Measurements from ENCODE around the gene TCEAL9.

The TCEAL9 gene

DNA sequence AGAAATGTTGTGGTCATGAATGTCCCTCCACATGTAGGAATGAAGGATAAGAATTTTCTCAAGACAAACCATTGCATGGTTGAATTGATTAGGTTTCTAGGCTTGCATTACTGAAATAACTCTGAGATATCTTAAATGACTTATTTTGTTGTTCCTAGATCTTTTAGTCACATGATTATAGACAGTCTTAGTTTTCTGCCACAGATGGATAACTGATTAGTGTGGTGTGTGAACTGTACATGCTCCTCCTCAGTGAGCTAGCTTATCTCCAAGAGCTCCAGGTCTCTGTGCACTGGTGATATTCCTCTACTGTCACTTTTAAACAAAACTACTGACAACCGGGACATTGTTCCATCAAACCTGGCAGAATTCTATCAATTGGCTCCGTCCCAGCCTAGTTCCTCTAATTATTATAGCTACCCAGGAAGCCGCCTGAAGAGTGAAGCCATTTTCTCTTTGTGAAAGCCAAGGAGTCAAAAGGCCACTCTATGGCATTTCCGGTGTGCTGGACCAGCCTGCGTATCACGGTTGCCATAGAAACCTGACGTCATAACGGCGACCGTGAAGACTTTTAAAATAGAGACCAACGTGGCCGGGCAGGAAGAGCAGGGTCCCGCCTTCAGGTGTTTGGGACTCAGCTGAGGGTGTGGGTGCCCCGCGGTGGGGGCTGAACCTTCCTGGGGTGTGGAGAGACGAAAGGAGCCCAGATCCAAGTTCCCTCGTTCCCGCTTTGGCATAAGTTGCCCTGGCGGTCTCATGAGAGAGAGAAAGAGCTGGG lies 48.1 kb downstream of the TCEAL9 start:
- peak overlapping the region; percentile 61 for H3K18ac ChIP-seq (ENCODE audit: low read length)
- H4K91ac ChIP-seq (ENCODE audit: low read depth, low read length), result peak overlapping the region; percentile 33
- H2BK120ac ChIP-seq (ENCODE audit: insufficient read depth, low read length, poor library complexity), result peak overlapping the region; percentile 7
- H3K4me1 ChIP-seq (ENCODE audit: control insufficient read depth in 1 of 2, insufficient read depth in 2 of 2, low read length in 2 of 2), result no peaks in the 10 kb centered on the region
- H4K12ac ChIP-seq (ENCODE audit: low read depth, low read length), result peak overlapping the region; percentile 2
- peak overlapping the region; percentile 69 for H2AK5ac ChIP-seq (ENCODE audit: low read length)
- peak overlapping the region; percentile 62 for H3K14ac ChIP-seq (ENCODE audit: low read length)
- H2AFZ ChIP-seq (ENCODE audit: insufficient read depth, low read length, poor library complexity), result peak overlapping the region; percentile 35
- H2BK12ac ChIP-seq (ENCODE audit: low read length), result no peak overlapping the region
- H2BK5ac ChIP-seq (ENCODE audit: low read depth, low read length, poor library complexity), result no peak overlapping the region
- H3K4me2 ChIP-seq (ENCODE audit: low read length), result peak overlapping the region; percentile 89
- H3K27me3 ChIP-seq (ENCODE audit: insufficient read depth, low read length), result no peaks in the 10 kb centered on the region
- no peak overlapping the region for H3K23ac ChIP-seq (ENCODE audit: low read length)
- H3K4me3 ChIP-seq (ENCODE audit: low read depth, low read length), result peak overlapping the region; percentile 77
- peak overlapping the region; percentile 79 for H3K9ac ChIP-seq (ENCODE audit: low read length)
- no peaks in the 10 kb centered on the region for H3K9me3 ChIP-seq (ENCODE audit: insufficient read depth, low read depth, low read length)
- no peaks in the 10 kb centered on the region for H3K79me2 ChIP-seq (ENCODE audit: control insufficient read depth, insufficient read depth, low read length, poor library complexity)
- DNase-seq, result peak; percentile 43 to 79
- no CpG with 5 or more reads among the region's 19 CpGs for WGBS (ENCODE audit: extremely low coverage, insufficient coverage, insufficient read length)
- H3K4ac ChIP-seq (ENCODE audit: low read depth, low read length), result peak overlapping the region; percentile 57
- no peak overlapping the region for H3K27ac ChIP-seq (ENCODE audit: low read depth, low read length)
- H3K79me1 ChIP-seq (ENCODE audit: low read length), result peaks cover 3% of the 10 kb centered on the region
- peak overlapping the region; percentile 66 for H4K8ac ChIP-seq (ENCODE audit: low read depth, low read length)
- no peaks in the 10 kb centered on the region for H3K36me3 ChIP-seq (ENCODE audit: control insufficient read depth in 1 of 2, insufficient read depth in 2 of 2, low read length in 2 of 2)

DNA sequence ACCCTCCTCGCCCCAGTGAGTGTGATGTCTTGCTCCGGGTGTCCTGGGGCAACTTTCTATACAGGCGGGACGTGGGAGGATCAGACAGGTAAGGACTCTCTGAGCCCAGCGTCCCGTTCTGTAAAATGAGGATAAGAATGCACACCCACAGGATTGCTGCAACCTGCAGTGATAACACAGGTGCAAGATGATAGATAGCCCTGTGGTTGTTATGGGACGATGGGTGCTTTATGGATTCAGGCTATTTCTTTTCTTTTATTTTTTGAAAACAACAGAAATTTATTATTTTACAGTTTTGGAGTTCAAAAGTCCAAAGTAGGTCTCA lies 48.7 kb downstream of the TCEAL9 start:
- Histone ChIP-seq H3K27ac (ENCODE audit: low read depth, low read length) (no peak overlapping the region), H3K9me3 (ENCODE audit: insufficient read depth, low read depth, low read length) (no peaks in the 10 kb centered on the region), H3K4me3 (ENCODE audit: low read depth, low read length) (peak overlapping the region; percentile 77), H3K9ac (ENCODE audit: low read length) (peak overlapping the region; percentile 79), H3K36me3 (ENCODE audit: control insufficient read depth in 1 of 2, insufficient read depth in 2 of 2, low read length in 2 of 2) (no peaks in the 10 kb centered on the region), H2AFZ (ENCODE audit: insufficient read depth, low read length, poor library complexity) (peak overlapping the region; percentile 35), H4K91ac (ENCODE audit: low read depth, low read length) (peak overlapping the region; percentile 32), H3K4me2 (ENCODE audit: low read length) (peak overlapping the region; percentile 89), H3K18ac (ENCODE audit: low read length) (peak overlapping the region; percentile 61), H2BK5ac (ENCODE audit: low read depth, low read length, poor library complexity) (no peak overlapping the region), H3K79me1 (ENCODE audit: low read length) (peaks cover 3% of the 10 kb centered on the region), H3K14ac (ENCODE audit: low read length) (peak overlapping the region; percentile 62), H2BK120ac (ENCODE audit: insufficient read depth, low read length, poor library complexity) (peak overlapping the region; percentile 7), H4K12ac (ENCODE audit: low read depth, low read length) (peak overlapping the region; percentile 2), H4K8ac (ENCODE audit: low read depth, low read length) (peak overlapping the region; percentile 66), H3K79me2 (ENCODE audit: control insufficient read depth, insufficient read depth, low read length, poor library complexity) (no peaks in the 10 kb centered on the region), H3K4ac (ENCODE audit: low read depth, low read length) (peak overlapping the region; percentile 57), H3K4me1 (ENCODE audit: control insufficient read depth in 1 of 2, insufficient read depth in 2 of 2, low read length in 2 of 2) (no peaks in the 10 kb centered on the region), H3K23ac (ENCODE audit: low read length) (no peak overlapping the region), H2BK12ac (ENCODE audit: low read length) (no peak overlapping the region), H3K27me3 (ENCODE audit: insufficient read depth, low read length) (no peaks in the 10 kb centered on the region), H2AK5ac (ENCODE audit: low read length) (peak overlapping the region; percentile 69)
- WGBS (ENCODE audit: extremely low coverage, insufficient coverage, insufficient read length), result no CpG with 5 or more reads among the region's 7 CpGs
- peak; percentile 2 to 59 for DNase-seq

DNA sequence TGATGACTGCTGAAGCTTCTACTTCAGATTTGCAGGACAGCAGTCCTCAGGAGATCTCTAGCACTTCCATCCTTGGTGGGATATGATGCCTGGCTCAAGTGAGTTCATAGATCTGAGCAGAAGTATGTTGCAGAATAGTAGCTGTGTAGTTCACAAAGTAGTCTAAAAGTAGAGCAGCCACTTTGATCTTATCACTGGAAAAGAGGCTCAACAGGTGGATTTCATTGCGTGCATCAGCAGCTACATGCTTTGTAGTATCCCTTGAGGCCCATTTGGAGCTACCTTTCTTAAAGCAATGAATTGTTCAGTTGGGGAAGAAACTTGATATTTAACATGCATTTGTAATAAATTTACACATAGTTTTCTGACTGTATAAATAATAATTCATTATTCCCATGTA lies 50.0 kb downstream of the TCEAL9 start:
- no peak overlapping the region for H2BK5ac ChIP-seq (ENCODE audit: low read depth, low read length, poor library complexity)
- H4K12ac ChIP-seq (ENCODE audit: low read depth, low read length), result no peak overlapping the region
- H3K36me3 ChIP-seq (ENCODE audit: control insufficient read depth in 1 of 2, insufficient read depth in 2 of 2, low read length in 2 of 2), result no peaks in the 10 kb centered on the region
- no peak overlapping the region for H3K9ac ChIP-seq (ENCODE audit: low read length)
- no peaks in the 10 kb centered on the region for H3K79me2 ChIP-seq (ENCODE audit: control insufficient read depth, insufficient read depth, low read length, poor library complexity)
- no peaks in the 10 kb centered on the region for H3K9me3 ChIP-seq (ENCODE audit: insufficient read depth, low read depth, low read length)
- no peak overlapping the region for H3K4me2 ChIP-seq (ENCODE audit: low read length)
- no peak overlapping the region for H3K23ac ChIP-seq (ENCODE audit: low read length)
- H3K27me3 ChIP-seq (ENCODE audit: insufficient read depth, low read length), result no peaks in the 10 kb centered on the region
- H3K18ac ChIP-seq (ENCODE audit: low read length), result no peak overlapping the region
- H2AFZ ChIP-seq (ENCODE audit: insufficient read depth, low read length, poor library complexity), result no peak overlapping the region
- H3K27ac ChIP-seq (ENCODE audit: low read depth, low read length), result no peak overlapping the region
- no peak for DNase-seq
- H3K4ac ChIP-seq (ENCODE audit: low read depth, low read length), result no peak overlapping the region
- no peaks in the 10 kb centered on the region for H3K4me1 ChIP-seq (ENCODE audit: control insufficient read depth in 1 of 2, insufficient read depth in 2 of 2, low read length in 2 of 2)
- no peak overlapping the region for H2AK5ac ChIP-seq (ENCODE audit: low read length)
- H3K79me1 ChIP-seq (ENCODE audit: low read length), result peaks cover 3% of the 10 kb centered on the region
- no peak overlapping the region for H4K8ac ChIP-seq (ENCODE audit: low read depth, low read length)
- no peak overlapping the region for H3K14ac ChIP-seq (ENCODE audit: low read length)
- H2BK12ac ChIP-seq (ENCODE audit: low read length), result no peak overlapping the region
- WGBS (ENCODE audit: extremely low coverage, insufficient coverage, insufficient read length), result no CpG with 5 or more reads among the region's 1 CpG
- H3K4me3 ChIP-seq (ENCODE audit: low read depth, low read length), result no peak overlapping the region
- no peak overlapping the region for H4K91ac ChIP-seq (ENCODE audit: low read depth, low read length)
- no peak overlapping the region for H2BK120ac ChIP-seq (ENCODE audit: insufficient read depth, low read length, poor library complexity)

DNA sequence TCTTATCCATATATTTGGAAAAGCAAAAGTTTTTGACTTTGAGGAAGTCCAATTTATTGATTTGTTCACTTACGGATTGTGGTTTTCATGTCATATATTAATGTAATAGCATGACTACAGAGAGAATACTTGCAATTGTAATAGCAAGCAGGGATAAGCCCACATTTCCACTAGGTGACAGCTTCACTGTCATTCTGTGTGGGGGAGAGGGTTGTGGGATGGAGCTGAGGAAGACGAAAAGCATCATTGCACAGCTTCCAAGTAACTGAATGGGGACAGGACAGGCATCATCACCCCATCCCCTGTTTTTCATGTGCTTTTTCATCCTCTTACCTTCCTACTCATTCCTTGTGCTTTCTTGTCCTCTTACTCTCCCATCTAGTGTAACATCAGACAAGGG lies 51.5 kb downstream of the TCEAL9 start:
- WGBS (ENCODE audit: extremely low coverage, insufficient coverage, insufficient read length), result no CpG with 5 or more reads among the region's 2 CpGs
- no peaks in the 10 kb centered on the region for H3K79me2 ChIP-seq (ENCODE audit: control insufficient read depth, insufficient read depth, low read length, poor library complexity)

More for the DNA sequence above, 51.5 kb downstream of the TCEAL9 start:
- Histone ChIP-seq H4K8ac (ENCODE audit: low read depth, low read length) (no peak overlapping the region), H3K23ac (ENCODE audit: low read length) (no peak overlapping the region), H3K14ac (ENCODE audit: low read length) (no peak overlapping the region), H2BK12ac (ENCODE audit: low read length) (no peak overlapping the region), H3K36me3 (ENCODE audit: control insufficient read depth in 1 of 2, insufficient read depth in 2 of 2, low read length in 2 of 2) (no peaks in the 10 kb centered on the region), H3K27ac (ENCODE audit: low read depth, low read length) (no peak overlapping the region), H3K18ac (ENCODE audit: low read length) (no peak overlapping the region), H3K9me3 (ENCODE audit: insufficient read depth, low read depth, low read length) (no peaks in the 10 kb centered on the region), H3K27me3 (ENCODE audit: insufficient read depth, low read length) (no peaks in the 10 kb centered on the region), H4K91ac (ENCODE audit: low read depth, low read length) (no peak overlapping the region), H3K79me1 (ENCODE audit: low read length) (peaks cover 3% of the 10 kb centered on the region), H2AK5ac (ENCODE audit: low read length) (no peak overlapping the region), H3K4me1 (ENCODE audit: control insufficient read depth in 1 of 2, insufficient read depth in 2 of 2, low read length in 2 of 2) (no peaks in the 10 kb centered on the region), H2BK5ac (ENCODE audit: low read depth, low read length, poor library complexity) (no peak overlapping the region), H2AFZ (ENCODE audit: insufficient read depth, low read length, poor library complexity) (no peak overlapping the region), H3K4me2 (ENCODE audit: low read length) (no peak overlapping the region), H3K4ac (ENCODE audit: low read depth, low read length) (no peak overlapping the region), H3K9ac (ENCODE audit: low read length) (no peak overlapping the region), H3K4me3 (ENCODE audit: low read depth, low read length) (no peak overlapping the region), H2BK120ac (ENCODE audit: insufficient read depth, low read length, poor library complexity) (no peak overlapping the region), H4K12ac (ENCODE audit: low read depth, low read length) (no peak overlapping the region)
- DNase-seq, result no peak

Measured in trophoblast cell (in vitro differentiated cells and primary cell).